ENCODE results near the gene VPS4A.

VPS4A gene

GRCh38 chr16:69340095-69340644 is 29.0 kb downstream of the VPS4A start:
- TF ChIP-seq EP300 (IDR thresholded peaks at IDR 0.05; ENCODE audit: borderline replicate concordance) (no peak), TEAD4 (IDR thresholded peaks at IDR 0.05) (no peak), FOXM1 (IDR thresholded peaks at IDR 0.05; ENCODE audit: borderline replicate concordance, low read depth) (no peak), CREB1 (IDR thresholded peaks at IDR 0.05; ENCODE audit: low read depth) (no peak), NFIC (IDR thresholded peaks at IDR 0.05) (no peak)
- TF ChIP-seq, protein P1, sequence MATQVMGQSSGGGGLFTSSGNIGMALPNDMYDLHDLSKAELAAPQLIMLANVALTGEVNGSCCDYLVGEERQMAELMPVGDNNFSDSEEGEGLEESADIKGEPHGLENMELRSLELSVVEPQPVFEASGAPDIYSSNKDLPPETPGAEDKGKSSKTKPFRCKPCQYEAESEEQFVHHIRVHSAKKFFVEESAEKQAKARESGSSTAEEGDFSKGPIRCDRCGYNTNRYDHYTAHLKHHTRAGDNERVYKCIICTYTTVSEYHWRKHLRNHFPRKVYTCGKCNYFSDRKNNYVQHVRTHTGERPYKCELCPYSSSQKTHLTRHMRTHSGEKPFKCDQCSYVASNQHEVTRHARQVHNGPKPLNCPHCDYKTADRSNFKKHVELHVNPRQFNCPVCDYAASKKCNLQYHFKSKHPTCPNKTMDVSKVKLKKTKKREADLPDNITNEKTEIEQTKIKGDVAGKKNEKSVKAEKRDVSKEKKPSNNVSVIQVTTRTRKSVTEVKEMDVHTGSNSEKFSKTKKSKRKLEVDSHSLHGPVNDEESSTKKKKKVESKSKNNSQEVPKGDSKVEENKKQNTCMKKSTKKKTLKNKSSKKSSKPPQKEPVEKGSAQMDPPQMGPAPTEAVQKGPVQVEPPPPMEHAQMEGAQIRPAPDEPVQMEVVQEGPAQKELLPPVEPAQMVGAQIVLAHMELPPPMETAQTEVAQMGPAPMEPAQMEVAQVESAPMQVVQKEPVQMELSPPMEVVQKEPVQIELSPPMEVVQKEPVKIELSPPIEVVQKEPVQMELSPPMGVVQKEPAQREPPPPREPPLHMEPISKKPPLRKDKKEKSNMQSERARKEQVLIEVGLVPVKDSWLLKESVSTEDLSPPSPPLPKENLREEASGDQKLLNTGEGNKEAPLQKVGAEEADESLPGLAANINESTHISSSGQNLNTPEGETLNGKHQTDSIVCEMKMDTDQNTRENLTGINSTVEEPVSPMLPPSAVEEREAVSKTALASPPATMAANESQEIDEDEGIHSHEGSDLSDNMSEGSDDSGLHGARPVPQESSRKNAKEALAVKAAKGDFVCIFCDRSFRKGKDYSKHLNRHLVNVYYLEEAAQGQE (IDR thresholded peaks at IDR 0.05; ENCODE audit: low read depth) = no peak

DNA sequence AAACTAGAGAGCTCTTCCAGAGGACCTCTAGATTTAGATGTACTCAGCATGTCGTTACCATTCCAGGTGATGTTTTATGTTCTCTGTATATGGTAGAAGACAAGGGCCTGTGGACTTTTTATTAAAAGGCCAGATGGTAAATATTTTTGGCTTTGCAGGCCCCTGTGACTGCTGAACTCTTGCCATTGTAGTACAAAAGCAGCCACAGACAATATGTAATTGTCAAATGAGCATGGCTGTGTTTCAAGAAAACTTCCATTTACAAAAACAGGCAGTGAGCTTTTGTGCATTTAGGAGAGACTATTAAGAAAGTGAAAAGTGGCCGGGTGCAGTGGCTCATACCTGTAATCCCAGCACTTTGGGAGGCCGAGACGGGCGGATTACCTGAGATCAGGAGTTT is 33.0 kb downstream of the VPS4A start:
- TF ChIP-seq TEAD4 (IDR thresholded peaks at IDR 0.05) = no peak
- TF ChIP-seq TCF12 (IDR thresholded peaks at IDR 0.05; ENCODE audit: low read depth) = no peak
- no peak for TF ChIP-seq TAF1 (IDR thresholded peaks at IDR 0.05; ENCODE audit: low read depth)

GRCh38 chr16:69345923-69346322 is 34.8 kb downstream of the VPS4A start:
- TF ChIP-seq, protein P2, sequence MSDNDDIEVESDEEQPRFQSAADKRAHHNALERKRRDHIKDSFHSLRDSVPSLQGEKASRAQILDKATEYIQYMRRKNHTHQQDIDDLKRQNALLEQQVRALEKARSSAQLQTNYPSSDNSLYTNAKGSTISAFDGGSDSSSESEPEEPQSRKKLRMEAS (IDR thresholded peaks at IDR 0.05) = no peak
- TF ChIP-seq EGR1 (IDR thresholded peaks at IDR 0.05) = no peak
- no peak for TF ChIP-seq RAD21 (IDR thresholded peaks at IDR 0.05; ENCODE audit: low read depth)
- no peak for TF ChIP-seq TCF12 (IDR thresholded peaks at IDR 0.05; ENCODE audit: low read depth)
- TF ChIP-seq FOXM1 (IDR thresholded peaks at IDR 0.05; ENCODE audit: borderline replicate concordance, low read depth) = no peak
- TF ChIP-seq, protein P1 (IDR thresholded peaks at IDR 0.05; ENCODE audit: low read depth) = no peak
- no peak for TF ChIP-seq ZBTB7A (IDR thresholded peaks at IDR 0.05; ENCODE audit: low read depth)
- no peak for TF ChIP-seq YY1 (IDR thresholded peaks at IDR 0.05; ENCODE audit: low read depth)
- no peak for TF ChIP-seq CREB1 (IDR thresholded peaks at IDR 0.05; ENCODE audit: low read depth)
- no peak for TF ChIP-seq TEAD4 (IDR thresholded peaks at IDR 0.05)
- TF ChIP-seq EP300 (IDR thresholded peaks at IDR 0.05; ENCODE audit: borderline replicate concordance) = no peak

DNA sequence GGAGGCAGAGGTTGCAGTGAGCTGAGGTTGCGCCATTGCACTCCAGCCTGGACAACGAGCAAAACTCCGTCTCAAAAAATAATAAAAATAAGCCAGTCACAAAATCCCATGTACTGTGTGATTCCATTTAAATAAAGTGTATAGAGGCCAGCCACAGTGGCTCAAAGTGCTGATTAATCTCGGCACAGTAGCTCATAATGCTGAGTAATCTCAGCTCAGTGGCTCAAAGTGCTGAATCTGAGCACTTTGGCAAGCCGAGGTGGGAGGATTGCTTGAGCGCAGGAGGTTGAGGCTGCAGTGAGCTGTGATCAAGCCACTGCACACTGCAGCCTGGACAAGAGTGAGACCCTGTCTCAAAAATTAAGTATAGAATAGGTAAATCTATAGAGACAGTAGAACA is 35.5 kb downstream of the VPS4A start:
- TF ChIP-seq TAF1 (IDR thresholded peaks at IDR 0.05; ENCODE audit: low read depth) (no peak), RAD21 (IDR thresholded peaks at IDR 0.05; ENCODE audit: low read depth) (no peak), NFIC (IDR thresholded peaks at IDR 0.05) (no peak), YY1 (IDR thresholded peaks at IDR 0.05; ENCODE audit: low read depth) (no peak), ZBTB7A (IDR thresholded peaks at IDR 0.05; ENCODE audit: low read depth) (no peak), USF1 (IDR thresholded peaks at IDR 0.05) (no peak)

GRCh38 chr16:69348222-69348621 is 37.1 kb downstream of the VPS4A start:
- TF ChIP-seq CEBPB (IDR thresholded peaks at IDR 0.05) = no peak
- TF ChIP-seq, protein P1 (IDR thresholded peaks at IDR 0.05; ENCODE audit: low read depth) = no peak
- no peak for TF ChIP-seq CREB1 (IDR thresholded peaks at IDR 0.05; ENCODE audit: low read depth)
- TF ChIP-seq YY1 (IDR thresholded peaks at IDR 0.05; ENCODE audit: low read depth) = no peak
- TF ChIP-seq ZBTB7A (IDR thresholded peaks at IDR 0.05; ENCODE audit: low read depth) = no peak
- TF ChIP-seq EP300 (IDR thresholded peaks at IDR 0.05; ENCODE audit: borderline replicate concordance) = no peak
- no peak for TF ChIP-seq TCF12 (IDR thresholded peaks at IDR 0.05; ENCODE audit: low read depth)
- TF ChIP-seq USF1 (IDR thresholded peaks at IDR 0.05) = no peak
- TF ChIP-seq TEAD4 (IDR thresholded peaks at IDR 0.05) = no peak
- no peak for TF ChIP-seq TAF1 (IDR thresholded peaks at IDR 0.05; ENCODE audit: low read depth)
- no peak for TF ChIP-seq RAD21 (IDR thresholded peaks at IDR 0.05; ENCODE audit: low read depth)
- no peak for TF ChIP-seq FOXM1 (IDR thresholded peaks at IDR 0.05; ENCODE audit: borderline replicate concordance, low read depth)
- no peak for TF ChIP-seq NFIC (IDR thresholded peaks at IDR 0.05)
- TF ChIP-seq EGR1 (IDR thresholded peaks at IDR 0.05) = no peak
- TF ChIP-seq, protein P2 (IDR thresholded peaks at IDR 0.05) = no peak
